ENCODE measurements around the gene DOK6.

DOK6 gene

GRCh38 chr18:69757733-69758132, 357.0 kb downstream of the DOK6 start:
- no peak for DNase-seq

GRCh38 chr18:69758458-69758857, 357.8 kb downstream of the DOK6 start:
- DNase-seq: no peak

- no peak for DNase-seq
These were observed 358.4 kb downstream of the DOK6 start for GRCh38 chr18:69759046-69759445.

- no peak for DNase-seq
These were observed 362.3 kb downstream of the DOK6 start for GRCh38 chr18:69763002-69763401.

GRCh38 chr18:69763821-69764220, 363.1 kb downstream of the DOK6 start:
- DNase-seq: no peak

- DNase-seq: no peak
These were observed 369.6 kb downstream of the DOK6 start for GRCh38 chr18:69770238-69770637.

GRCh38 chr18:69774831-69775230, 374.1 kb downstream of the DOK6 start:
- no peak for DNase-seq

- no peak for DNase-seq
These were observed 376.6 kb downstream of the DOK6 start for GRCh38 chr18:69777248-69777647.

GRCh38 chr18:69778680-69779079, 378.0 kb downstream of the DOK6 start:
- DNase-seq: no peak

- no peak for DNase-seq
These were observed 380.2 kb downstream of the DOK6 start for GRCh38 chr18:69780851-69781250.

GRCh38 chr18:69784815-69785214, 384.1 kb downstream of the DOK6 start:
- no peak for DNase-seq

GRCh38 chr18:69785466-69785865, 384.8 kb downstream of the DOK6 start:
- no peak for DNase-seq

- no peak for DNase-seq
These were observed 385.7 kb downstream of the DOK6 start for GRCh38 chr18:69786427-69786826.

- no peak for DNase-seq
These were observed 387.3 kb downstream of the DOK6 start for GRCh38 chr18:69787825-69788547.

- no peak for DNase-seq
These were observed 389.1 kb downstream of the DOK6 start for GRCh38 chr18:69789794-69790193.

GRCh38 chr18:69790649-69791048, 390.0 kb downstream of the DOK6 start:
- no peak for DNase-seq

- no peak for DNase-seq
These were observed 395.1 kb downstream of the DOK6 start for GRCh38 chr18:69795791-69796190.

- no peak for DNase-seq
These were observed 404.3 kb downstream of the DOK6 start for GRCh38 chr18:69804776-69805501.

GRCh38 chr18:69808399-69808798, 407.7 kb downstream of the DOK6 start:
- DNase-seq: no peak

GRCh38 chr18:69813559-69813958, 412.9 kb downstream of the DOK6 start:
- no peak for DNase-seq

GRCh38 chr18:69814861-69815385, 414.2 kb downstream of the DOK6 start:
- no peak for DNase-seq

- no peak for DNase-seq
These were observed 416.8 kb downstream of the DOK6 start for GRCh38 chr18:69817335-69817940.

GRCh38 chr18:69819460-69819859, 418.8 kb downstream of the DOK6 start:
- no peak for DNase-seq

GRCh38 chr18:69820538-69820937, 419.9 kb downstream of the DOK6 start:
- no peak for DNase-seq
